Fibroblast of gingiva (primary cell): Measurements from ENCODE around the gene USHBP1.
A peak's percentile ranks its signal among the peaks of the same experiment; 100 is the strongest.

Experiments
- DNase-seq: peaks from one replicate; pipeline ENCODE4 v3.0.0-alpha.2; 2011; ENCODE audit warnings: low read depth

The USHBP1 gene, protein sequence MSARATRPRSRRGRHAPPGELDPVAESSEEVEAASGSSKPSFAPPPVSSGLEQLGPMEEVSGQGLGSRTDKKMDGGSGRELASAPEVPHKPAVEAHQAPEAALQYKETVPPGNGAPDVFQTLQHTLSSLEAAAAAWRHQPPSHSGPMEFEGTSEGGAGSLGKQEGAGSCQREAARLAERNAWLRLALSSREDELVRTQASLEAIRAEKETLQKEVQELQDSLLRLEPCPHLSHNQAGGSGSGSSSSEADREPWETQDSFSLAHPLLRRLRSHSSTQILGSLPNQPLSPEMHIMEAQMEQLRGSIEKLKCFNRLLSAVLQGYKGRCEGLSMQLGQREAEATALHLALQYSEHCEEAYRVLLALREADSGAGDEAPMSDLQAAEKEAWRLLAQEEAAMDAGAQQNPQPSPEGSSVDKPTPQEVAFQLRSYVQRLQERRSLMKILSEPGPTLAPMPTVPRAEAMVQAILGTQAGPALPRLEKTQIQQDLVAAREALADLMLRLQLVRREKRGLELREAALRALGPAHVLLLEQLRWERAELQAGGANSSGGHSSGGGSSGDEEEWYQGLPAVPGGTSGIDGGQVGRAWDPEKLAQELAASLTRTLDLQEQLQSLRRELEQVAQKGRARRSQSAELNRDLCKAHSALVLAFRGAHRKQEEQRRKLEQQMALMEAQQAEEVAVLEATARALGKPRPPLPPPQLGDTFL

GRCh38 chr19:17264641-17264979, at the start of gene USHBP1:
USHBP1 (minus strand) TSS chr19:17264745; CDS start chr19:17264299, 446 bp downstream.
- DNase-seq: no peak

DNA sequence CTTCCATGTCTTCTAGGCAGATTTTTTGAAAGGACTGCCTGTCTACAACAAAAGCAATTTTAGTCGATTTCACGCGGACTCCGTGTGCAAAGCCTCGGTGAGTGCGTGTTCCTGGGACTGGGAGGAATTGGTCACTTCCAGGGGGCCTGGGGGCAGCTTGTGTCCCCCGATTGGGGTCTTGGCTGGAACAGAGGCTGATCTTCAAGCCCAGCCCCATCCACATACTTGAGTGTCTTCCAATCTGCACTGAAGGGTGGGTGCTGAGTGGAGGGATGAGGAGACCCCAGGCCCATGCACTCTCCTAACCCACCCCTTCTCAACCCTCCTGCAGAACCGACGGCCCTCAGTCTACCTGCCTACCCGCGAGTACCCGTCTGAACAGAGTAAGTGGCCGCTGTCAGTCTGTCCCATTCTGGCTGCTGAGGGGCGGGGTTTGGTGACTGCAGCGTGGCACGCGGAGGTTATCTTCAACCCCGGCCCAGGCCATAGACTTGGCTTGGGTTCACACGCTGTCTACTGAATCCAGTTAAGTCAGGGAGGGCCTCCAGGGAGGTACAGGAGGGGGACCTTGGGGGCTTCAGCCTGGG, 49.6 kb upstream of the USHBP1 start:
- DNase-seq: no peak

GRCh38 chr19:17312189-17313113, 47.9 kb upstream of the USHBP1 start:
- no peak for DNase-seq

- DNase-seq: peak; percentile 61
Measured at GRCh38 chr19:17311455-17312188, 47.1 kb upstream of the USHBP1 start.

GRCh38 chr19:17309965-17310461, 45.5 kb upstream of the USHBP1 start:
- DNase-seq: no peak

- peak; percentile 100 for DNase-seq
Measured at GRCh38 chr19:17309198-17309964, 44.8 kb upstream of the USHBP1 start, which contains the start of gene DDA1. DDA1 (plus strand) TSS chr19:17309563; CDS start chr19:17309655, 92 bp downstream.

DNA sequence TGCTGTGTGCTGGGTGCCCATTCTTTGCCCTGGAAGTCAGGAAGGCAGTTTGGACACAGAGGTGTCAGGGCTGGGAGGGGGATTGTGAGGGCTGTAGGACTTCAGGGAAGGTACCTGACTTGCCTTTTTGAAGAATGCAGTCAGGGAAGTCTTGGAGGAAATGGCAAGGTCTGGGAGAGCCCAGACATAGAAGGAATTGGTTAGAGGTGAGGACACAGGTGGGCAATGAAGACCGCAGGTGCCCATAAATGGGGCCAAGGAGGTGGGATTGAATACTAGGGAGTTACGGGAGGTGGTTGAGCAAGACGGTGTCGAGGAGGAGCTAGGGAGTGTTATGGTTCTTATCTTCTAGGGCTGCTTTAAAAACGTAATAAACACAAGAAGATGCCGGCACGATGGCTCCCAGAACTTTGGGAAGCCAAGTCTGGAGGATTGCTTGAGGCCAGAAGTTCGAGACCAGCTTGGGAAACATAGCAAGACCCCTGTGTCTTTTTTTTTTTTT, 43.4 kb upstream of the USHBP1 start:
- DNase-seq: no peak

DNA sequence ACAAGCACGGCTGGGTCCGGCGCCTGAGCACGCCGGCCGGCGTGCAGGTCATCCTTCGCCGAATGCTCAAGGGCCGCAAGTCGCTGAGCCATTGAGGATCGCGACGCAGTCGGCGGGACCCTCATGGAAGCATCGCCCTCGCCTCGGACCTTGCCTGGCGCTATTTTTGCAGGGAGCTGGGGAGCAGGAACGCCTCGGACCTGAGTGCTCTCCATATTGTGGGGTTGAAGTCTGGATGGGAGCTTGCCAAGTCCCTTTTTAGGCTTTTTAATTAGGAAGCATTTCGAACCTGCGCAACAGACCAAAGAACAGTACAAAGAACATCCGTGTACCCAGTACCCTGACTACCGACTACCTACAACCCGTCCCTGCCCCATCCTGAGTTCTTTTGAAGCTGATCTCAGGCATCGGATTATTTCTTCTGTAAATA, 41.8 kb upstream of the USHBP1 start:
- DNase-seq: no peak

GRCh38 chr19:17305517-17306284, 41.2 kb upstream of the USHBP1 start, which contains the start of gene MRPL34:
MRPL34 (plus strand) TSS chr19:17305872; CDS start chr19:17305893, 21 bp downstream.
- DNase-seq: peak; percentile 100

- no peak for DNase-seq
Measured at GRCh38 chr19:17305216-17305516, 40.6 kb upstream of the USHBP1 start.

DNA sequence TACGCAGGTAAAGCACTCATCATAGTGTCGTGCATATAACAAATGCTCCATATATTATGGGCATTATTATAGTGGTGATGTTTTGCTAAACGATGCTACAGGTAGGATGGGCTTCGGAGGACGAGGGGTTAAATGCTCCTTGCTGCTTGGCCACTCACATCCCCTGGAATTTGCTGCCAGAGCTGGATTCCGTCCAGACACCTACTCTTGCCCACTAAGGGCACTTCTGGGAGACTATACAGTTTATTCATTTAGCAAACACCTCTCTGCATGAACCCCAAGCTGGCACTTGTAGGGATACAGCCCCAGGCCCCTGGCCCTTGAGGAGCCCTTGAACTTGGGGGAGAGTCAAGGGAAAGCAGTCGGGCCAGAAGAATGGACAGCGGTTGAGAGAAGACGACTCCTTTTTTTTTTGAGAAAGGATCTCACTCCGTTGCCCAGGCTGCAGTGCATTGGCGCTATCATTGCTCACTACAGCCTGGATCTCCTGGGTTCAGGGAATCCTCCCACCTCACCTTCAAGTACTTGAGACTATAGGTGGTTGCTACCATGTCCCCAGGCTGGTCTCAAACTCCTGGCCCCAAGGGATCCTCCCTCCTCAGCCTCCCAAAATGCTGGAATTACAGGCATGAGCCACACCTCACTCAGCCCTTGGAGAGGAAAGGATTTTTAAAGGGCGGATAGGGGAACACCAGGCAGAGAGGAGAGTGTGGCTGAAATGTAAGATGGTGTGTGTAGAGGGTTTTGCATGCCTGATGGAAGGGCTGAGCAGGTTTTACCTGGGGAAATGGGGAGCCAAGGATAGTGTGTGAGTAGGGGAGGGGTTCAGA, 40.1 kb upstream of the USHBP1 start:
- DNase-seq: peak; percentile 49

GRCh38 chr19:17303940-17304267, 39.4 kb upstream of the USHBP1 start:
- DNase-seq: peak; percentile 86

- peak; percentile 94 for DNase-seq
Measured at GRCh38 chr19:17303167-17303939, 38.8 kb upstream of the USHBP1 start, which contains the start of gene ABHD8. ABHD8 (minus strand) TSS chr19:17303425; CDS start chr19:17301616, 1,809 bp downstream.

DNA sequence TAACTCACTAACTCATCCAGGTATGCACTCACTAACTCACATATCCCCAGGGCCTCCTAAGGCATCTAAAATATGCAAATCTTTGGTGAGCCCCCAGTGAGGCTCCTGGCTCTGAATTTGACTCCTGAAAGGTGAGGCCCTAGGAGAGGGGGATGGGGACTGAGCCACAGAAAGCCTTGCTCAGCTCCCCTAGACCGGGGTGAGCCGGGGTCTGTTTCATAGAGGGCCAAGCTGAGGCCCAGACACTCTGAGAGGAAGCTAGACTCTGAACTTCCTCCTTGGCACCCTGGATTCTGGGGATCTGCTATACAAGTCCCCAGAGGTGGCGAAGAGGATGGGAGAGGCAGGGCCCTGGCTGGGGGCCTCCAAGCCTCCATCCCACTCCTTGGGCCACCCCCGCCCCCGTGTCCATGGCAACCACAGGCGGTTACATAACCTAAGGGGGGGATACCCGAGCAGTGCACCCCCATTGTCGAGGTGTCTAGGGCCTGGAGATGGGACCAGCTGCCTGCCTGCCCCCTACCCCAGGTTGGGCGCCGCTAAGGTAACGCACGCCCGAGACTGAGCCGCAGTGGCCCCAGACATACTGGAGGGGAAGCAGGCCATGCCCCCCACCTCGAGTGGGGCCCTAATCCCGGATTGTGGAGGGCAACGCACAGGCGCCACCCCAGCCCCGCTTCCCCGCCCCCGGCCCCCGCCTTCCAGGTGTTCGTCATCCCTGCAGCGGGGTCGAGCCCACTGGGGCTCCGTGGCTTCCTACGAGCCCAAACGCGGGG, 38.0 kb upstream of the USHBP1 start:
- no peak for DNase-seq

DNA sequence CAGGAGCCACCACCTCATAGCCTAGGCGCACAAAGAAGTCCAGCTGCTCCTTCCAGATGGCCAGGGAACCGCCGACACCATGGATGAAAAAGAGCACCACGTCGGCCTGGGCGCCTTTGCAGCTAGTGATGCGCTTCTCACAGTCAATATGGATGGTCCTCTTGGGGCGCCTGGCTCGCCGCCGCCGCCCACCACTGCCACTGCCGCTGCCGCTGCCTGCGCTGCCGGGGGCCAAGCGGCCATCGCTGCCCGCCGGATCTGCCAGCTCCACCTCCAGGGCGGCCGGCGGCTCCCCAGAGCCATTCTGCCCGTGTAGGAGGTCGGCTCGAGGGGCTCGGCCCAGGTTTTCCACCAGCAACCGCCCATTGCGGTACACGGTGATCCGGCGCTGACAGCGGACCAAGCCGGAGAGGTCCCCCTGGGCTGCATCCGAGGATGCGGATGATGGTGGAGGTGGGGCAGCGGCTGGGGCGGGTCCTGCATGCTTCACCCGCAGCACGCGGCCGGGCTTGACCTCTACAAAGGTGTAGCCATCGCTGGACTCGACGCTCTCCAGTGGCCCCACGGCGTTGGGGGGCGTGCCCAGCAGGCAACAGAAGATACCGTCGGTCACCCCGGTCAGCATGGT, 36.6 kb upstream of the USHBP1 start:
- DNase-seq: no peak

DNA sequence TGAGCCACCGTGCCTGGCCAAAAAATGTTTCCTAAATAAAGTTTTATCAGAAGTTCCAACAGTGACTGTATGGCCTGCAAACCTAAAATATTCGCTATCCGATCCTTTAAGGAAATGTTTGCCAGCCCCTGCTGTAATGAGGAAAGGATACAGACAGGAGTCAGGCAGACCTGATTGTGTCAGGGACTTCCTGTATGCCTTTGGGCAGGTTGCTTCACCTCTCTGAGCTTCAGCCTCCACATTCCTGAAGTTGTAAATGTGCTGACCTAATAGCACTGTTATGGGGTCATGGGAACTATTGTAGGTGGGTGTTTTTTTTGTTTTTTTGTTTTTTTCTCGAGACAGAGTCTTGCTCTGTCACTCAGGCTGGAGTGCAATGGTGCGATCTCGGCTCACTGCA, 32.4 kb upstream of the USHBP1 start:
- no peak for DNase-seq
